T-helper 2 cell treated with Interferon-gamma antibody and Interleukin-4, amounts not matched to agents 100 ng/mL and 5 ng/mL, for 36 hours (primary cell): ENCODE results near the gene ATXN2L. TPM values are rescaled to one million over a fixed set of nuclear protein-coding genes. Genes with fewer than 3 reads are reported as not detected.

Experiments used
- intact Hi-C: fragments of 100-400 bp; cut with micrococcal nuclease; formaldehyde crosslinking; loops from one replicate; pipeline ENCODE4 v1.15.1; 2023
- total RNA-seq: library from RNA; stranded (reverse); gene quantifications from 2 replicates; pipeline ENCODE4 v1.2.3, GENCODE V29; 2022

Gene ATXN2L
- total RNA-seq, 1 donor from 2014 or later = 264 TPM

DNA sequence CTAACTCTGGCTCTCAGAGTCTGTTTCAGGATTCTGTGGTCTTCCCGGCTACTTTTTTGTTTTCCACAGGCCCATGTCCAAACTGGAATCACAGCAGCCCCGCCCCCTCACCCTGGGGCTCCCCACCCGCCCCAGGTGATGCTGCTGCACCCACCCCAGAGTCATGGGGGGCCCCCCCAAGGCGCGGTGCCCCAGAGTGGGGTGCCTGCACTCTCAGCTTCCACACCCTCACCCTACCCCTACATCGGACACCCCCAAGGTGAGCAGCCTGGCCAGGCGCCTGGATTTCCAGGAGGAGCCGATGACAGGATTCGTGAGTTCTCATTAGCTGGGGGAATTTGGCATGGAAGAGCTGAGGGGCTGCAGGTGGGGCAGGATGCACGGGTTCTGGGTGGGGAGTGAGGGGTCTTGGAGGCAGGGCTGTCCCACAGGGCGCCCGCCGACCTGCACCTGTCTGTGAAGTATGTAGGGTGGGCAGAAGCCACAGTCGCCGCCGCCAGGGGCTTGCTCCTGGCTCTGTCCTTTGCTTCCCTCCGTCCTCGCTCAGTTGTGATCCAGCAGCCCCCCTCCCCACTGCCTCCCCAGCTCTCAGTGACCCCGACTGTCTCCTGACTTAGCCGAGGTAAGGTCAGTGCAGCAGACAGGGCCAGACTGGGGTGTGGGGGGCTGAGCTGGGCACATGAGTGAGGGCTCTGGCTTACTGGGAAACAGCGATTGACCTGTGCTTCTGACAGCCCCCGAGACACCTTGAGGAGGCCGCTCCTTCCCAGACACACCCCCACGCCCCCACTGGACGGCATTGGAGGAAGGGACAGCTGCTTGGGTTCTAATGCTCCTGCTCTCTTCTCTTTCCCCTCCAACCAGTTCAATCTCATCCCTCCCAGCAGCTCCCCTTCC is 13.3 kb downstream of the ATXN2L start:
- intact Hi-C loops = no loop called here

- intact Hi-C loops = no loop called here
These were observed 13.9 kb downstream of the ATXN2L start for GRCh38 chr16:28836761-28837064.

- intact Hi-C loops = no loop called here
These were observed 15.1 kb downstream of the ATXN2L start for GRCh38 chr16:28837672-28838557.

GRCh38 chr16:28838558-28838918 is 15.7 kb downstream of the ATXN2L start:
- intact Hi-C loops = no loop called here

DNA sequence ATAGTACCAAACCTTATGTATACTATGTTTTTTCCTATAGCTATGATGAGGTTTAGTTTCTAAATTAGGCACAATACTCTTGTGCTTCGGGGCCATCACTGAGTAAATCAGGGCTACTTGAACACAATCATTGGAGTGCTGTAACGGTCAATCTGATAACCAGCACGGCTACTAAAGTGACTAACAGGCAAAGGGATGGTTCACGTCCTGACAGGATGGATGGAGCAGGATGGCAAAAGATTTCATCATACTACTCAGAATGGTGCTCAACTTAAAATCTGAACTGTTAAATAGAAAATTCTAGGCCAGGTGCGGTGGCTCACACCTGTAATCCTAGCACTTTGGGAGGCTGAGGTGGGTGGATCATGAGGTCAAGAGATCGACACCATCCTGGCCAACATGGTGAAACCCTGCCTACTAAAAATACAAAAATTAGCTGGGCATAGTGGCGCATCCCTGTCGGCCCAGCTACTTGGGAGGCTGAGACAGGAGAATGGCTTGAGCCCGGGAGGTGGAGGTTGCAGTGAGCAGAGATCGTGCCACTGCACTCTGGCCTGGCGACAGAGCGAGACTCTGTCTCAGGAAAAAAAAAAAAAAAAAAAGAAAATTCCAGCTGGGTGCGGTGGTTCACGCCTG is 16.3 kb downstream of the ATXN2L start:
- intact Hi-C loops = no loop called here

DNA sequence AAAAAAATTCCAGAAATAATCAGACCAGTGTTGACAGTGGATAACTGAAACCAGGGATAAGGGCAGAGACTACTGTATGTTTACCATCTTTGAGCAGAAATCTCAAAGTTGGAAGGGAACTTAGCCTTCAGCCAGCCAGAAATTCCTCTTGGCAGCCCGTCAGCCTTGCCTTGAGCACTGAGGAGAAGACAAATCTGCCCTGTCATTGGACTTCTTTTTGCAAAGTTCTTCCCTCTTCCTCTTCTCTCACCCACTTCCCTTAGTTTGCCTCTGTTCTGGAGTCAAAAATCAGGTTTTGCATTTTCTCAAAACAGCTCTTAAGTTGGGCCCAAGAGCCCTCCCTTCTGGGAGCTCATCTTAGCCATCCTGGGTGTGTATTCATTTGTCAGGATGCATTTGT is 17.1 kb downstream of the ATXN2L start:
- intact Hi-C loops = loop anchor here (10.0 kb wide), 1 partner anchor 285 kb away; the partner anchor contains the start of gene SGF29

DNA sequence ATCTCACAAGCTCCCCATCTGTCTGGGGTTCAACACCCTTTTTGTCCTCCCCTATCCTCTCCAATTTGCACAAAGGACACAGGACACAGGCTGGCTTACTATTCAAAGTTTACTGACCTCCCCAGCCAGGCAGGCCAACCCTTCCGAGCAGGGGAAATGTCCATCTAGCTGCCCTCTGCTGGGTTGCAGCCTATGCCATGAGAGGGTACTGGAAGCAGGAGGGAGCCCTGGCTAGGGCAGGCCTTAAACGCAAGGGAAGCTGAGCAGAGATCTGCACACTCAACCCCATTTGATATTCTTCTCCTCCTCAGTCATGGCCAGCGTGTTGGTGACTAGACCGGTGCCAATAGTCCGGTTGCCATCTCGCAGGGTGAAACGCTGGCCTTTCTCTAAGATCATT is 19.9 kb downstream of the ATXN2L start:
- intact Hi-C loops = loop anchor here (10.0 kb wide), 1 partner anchor 288 kb away; the partner anchor contains the start of gene SGF29

DNA sequence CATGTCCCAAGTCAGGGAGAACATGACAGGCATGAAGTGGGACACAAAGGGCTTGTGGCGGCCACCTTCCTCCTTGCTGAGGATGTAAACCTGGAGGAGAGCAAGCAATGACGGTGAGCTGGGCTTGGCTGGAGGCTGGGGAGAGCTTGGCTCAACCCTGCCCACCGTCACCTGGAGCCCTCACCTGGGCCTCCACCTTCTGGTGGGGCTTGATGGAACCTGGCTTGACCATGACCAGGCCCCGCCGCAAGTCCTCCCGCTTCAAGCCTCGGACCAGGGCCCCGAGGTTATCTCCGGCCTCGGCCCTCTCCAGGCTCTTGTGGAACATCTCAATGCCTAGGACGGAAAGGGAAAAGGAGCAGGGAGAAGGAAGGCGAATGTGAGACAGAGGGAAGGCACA is 21.0 kb downstream of the ATXN2L start:
- intact Hi-C loops = loop anchor here (10.0 kb wide), 1 partner anchor 289 kb away; the partner anchor contains the start of gene SGF29

DNA sequence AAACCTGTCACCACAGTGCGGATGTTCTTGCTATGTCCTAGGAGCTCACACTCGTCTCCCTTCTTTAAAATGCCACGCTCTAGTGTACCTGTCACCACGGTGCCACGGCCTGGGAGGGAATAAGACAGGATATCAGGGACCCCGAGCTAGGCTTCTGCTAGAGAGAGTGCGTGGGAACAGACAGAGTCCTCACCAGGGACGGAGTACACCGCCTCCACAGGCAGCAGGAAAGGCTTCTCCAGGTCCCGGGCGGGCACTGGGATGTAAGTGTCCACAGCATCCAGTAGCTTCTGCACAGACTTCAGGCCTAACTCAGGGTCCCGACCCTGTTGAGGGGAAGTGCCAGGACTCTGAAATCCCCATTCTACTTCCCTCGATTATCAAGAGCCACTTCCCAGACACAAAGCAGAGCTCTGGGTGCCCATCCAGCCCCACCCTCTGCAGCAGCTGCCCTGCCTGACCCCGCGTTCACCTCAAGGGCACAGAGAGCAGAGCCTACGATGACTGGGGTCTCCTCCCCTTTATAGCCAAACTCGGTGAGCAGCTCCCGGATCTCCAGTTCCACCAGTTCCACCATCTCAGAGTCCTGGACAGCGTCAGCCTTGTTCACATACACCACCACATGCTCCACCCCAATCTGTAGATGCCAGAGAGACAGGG is 21.6 kb downstream of the ATXN2L start:
- intact Hi-C loops = loop anchor here (10.0 kb wide), 1 partner anchor 290 kb away; the partner anchor contains the start of gene SGF29

- intact Hi-C loops = loop anchor here (10.0 kb wide), 1 partner anchor 290 kb away; the partner anchor contains the start of gene SGF29
These were observed 22.5 kb downstream of the ATXN2L start for GRCh38 chr16:28845293-28845692.

DNA sequence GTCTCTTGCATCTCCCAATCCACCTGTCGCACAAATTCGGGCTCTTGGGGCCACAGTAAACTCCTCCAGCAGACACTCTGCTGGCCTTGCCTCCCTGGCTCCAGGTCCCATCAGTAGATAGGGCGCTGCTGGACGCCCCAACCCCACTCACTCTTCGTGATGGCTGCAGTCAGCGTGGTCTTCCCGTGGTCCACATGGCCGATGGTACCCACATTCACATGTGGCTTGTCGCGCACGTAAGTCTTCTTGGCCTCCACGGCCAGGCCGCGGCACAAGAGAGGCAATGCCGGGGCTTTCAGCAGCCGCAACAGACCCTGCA is 22.9 kb downstream of the ATXN2L start:
- intact Hi-C loops = loop anchor here (1.0 to 10.0 kb wide), 4 partner anchors 18 to 291 kb away; partner anchors contain the start of genes RABEP2, SGF29 and SH2B1

GRCh38 chr16:28846080-28846932 is 23.5 kb downstream of the ATXN2L start, which contains the start of gene TUFM:
TSS of gene TUFM (minus strand) at chr16:28846348. CDS start at chr16:28846269, 79 bp downstream.
- intact Hi-C loops = loop anchor here (1.0 to 10.0 kb wide), 4 partner anchors 17 to 292 kb away; partner anchors contain the start of genes RABEP2, SGF29 and SH2B1

- intact Hi-C loops = loop anchor here (1.0 to 10.0 kb wide), 4 partner anchors 16 to 292 kb away; partner anchors contain the start of genes RABEP2, SGF29 and SH2B1
These were observed 24.1 kb downstream of the ATXN2L start for GRCh38 chr16:28846933-28847273.

DNA sequence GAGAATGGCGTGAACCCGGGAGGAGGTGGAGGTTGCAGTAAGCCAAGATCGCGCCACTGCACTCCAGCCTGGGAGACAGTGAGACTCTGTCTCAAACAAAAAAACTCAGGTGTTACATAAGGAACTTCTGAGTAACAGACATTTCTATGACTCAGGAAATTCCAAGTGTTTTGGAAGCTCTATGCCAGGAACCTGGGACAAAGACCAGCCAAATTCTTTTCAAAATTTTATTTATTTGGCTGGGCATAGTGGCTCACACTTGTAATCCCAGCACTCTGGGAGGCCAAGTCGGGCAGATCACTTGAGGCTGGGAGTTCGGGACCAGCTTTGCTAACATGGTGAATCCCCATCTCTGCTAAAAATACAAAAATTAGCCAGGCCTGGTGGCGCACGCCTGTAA is 35.6 kb downstream of the ATXN2L start:
- intact Hi-C loops = no loop called here

DNA sequence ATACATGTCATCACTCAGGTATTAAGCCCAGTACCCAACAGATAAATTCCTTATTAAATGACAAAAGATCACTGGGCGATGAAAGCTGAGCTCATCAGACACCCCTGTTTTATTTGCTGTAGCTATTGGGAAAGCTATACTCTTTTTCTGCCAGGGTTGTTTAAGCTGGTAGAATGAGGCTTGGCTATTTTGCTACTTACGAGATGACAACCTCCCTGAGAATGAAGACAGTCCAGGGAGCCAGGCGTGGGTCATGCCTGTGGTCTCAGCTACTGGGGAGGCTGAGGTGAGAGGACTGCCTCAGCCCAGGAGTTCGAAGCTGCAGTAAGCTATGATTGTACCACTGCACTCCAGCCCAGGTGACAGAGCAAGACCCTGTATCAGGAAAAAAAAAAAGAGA is 36.5 kb downstream of the ATXN2L start:
- intact Hi-C loops = no loop called here

- intact Hi-C loops = loop anchor here (1.0 to 5.0 kb wide), 5 partner anchors 18 to 953 kb away; partner anchors contain the start of genes NFATC2IP, PAGR1, RABEP2 and TUFM
These were observed 41.4 kb downstream of the ATXN2L start for GRCh38 chr16:28863929-28864793.

- intact Hi-C loops = no loop called here
These were observed 42.3 kb downstream of the ATXN2L start for GRCh38 chr16:28865001-28865688.
